ENCODE results near the gene GUCY2F. TPM values are rescaled to one million over a fixed set of nuclear protein-coding genes. Genes with fewer than 3 reads are reported as not detected.

GUCY2F gene
- total RNA-seq, 1 donor from 2014 or later = 0.07 TPM

GRCh38 chrX:109344101-109344500 lies 137.8 kb downstream of the GUCY2F start:
- Histone ChIP-seq H2AFZ (replicated peaks) (peak overlapping the region; percentile 82), H3K4me1 (no peaks in the 10 kb centered on the region), H3K27me3 (no peaks in the 10 kb centered on the region), H4K20me1 (ENCODE audit: low read depth) (no peaks in the 10 kb centered on the region), H3F3A (ENCODE audit: low read depth) (no peaks in the 10 kb centered on the region), H3K4me3 (no peak overlapping the region), H3K4me2 (no peak overlapping the region), H3K27ac (no peak overlapping the region), H3K9ac (no peak overlapping the region), H3K79me2 (ENCODE audit: low read depth) (no peaks in the 10 kb centered on the region), H3K36me3 (no peaks in the 10 kb centered on the region), H3K9me3 (ENCODE audit: low read depth) (no peaks in the 10 kb centered on the region)
- H3K4me1 Mint-ChIP-seq = peaks cover 5% of the 10 kb centered on the region
- no peaks in the 10 kb centered on the region for H3K9me3 Mint-ChIP-seq
- no peak for DNase-seq (ENCODE audit: low spot score)
- H3K27me3 Mint-ChIP-seq (ENCODE audit: insufficient read depth, low read depth) = peaks cover 13% of the 10 kb centered on the region
- no peak overlapping the region for H3K4me3 Mint-ChIP-seq
- no peak overlapping the region for H3K27ac Mint-ChIP-seq
- no peak for TF ChIP-seq EZH2 (IDR thresholded peaks at IDR 0.05)
- no peak for TF ChIP-seq CTCF (IDR thresholded peaks at IDR 0.05)
- no peak for TF ChIP-seq EZH2phosphoT487 (IDR thresholded peaks at IDR 0.05)
- no peaks in the 10 kb centered on the region for H3K36me3 Mint-ChIP-seq

DNA sequence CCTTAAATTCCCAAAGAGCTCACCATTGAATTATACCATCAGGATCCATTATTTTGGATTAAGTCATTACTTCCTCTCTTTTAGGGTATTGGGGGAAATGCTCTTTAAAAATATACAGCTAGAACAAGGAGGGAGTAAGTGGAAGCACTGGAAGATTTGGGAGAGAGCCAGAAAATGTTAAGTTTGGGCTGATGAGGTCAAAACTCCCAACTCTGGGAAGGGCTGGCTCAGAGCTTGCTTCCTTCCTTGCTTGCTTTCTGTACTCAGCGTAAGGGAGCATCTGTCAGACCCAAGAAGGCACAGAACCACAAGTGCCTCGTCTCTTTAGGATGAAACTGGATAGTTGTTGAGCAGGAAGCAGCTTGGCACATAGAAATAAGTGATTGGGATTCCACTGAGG lies 138.2 kb downstream of the GUCY2F start:
- H3K9me3 Mint-ChIP-seq = no peaks in the 10 kb centered on the region
- TF ChIP-seq EZH2 (IDR thresholded peaks at IDR 0.05) (no peak), CTCF (IDR thresholded peaks at IDR 0.05) (no peak), EZH2phosphoT487 (IDR thresholded peaks at IDR 0.05) (no peak)
- DNase-seq (ENCODE audit: low spot score) = no peak
- no peak overlapping the region for H3K27ac ChIP-seq
- H4K20me1 ChIP-seq (ENCODE audit: low read depth) = no peaks in the 10 kb centered on the region
- no peaks in the 10 kb centered on the region for H3K36me3 ChIP-seq
- H3K27me3 Mint-ChIP-seq (ENCODE audit: insufficient read depth, low read depth) = peaks cover 9% of the 10 kb centered on the region
- H3K4me1 ChIP-seq = no peaks in the 10 kb centered on the region
- no peak overlapping the region for H3K4me3 ChIP-seq
- peaks cover 5% of the 10 kb centered on the region for H3K4me1 Mint-ChIP-seq
- H3K27me3 ChIP-seq = no peaks in the 10 kb centered on the region
- no peaks in the 10 kb centered on the region for H3F3A ChIP-seq (ENCODE audit: low read depth)
- no peaks in the 10 kb centered on the region for H3K36me3 Mint-ChIP-seq
- peak overlapping the region; percentile 82 for H2AFZ ChIP-seq (replicated peaks)
- no peak overlapping the region for H3K9ac ChIP-seq
- no peaks in the 10 kb centered on the region for H3K9me3 ChIP-seq (ENCODE audit: low read depth)
- H3K27ac Mint-ChIP-seq = no peak overlapping the region
- no peaks in the 10 kb centered on the region for H3K79me2 ChIP-seq (ENCODE audit: low read depth)
- H3K4me3 Mint-ChIP-seq = no peak overlapping the region
- no peak overlapping the region for H3K4me2 ChIP-seq

GRCh38 chrX:109336141-109336540 lies 145.7 kb downstream of the GUCY2F start:
- no peak for DNase-seq (ENCODE audit: low spot score)
- Histone ChIP-seq H3K9me3 (ENCODE audit: low read depth) (peaks cover 10% of the 10 kb centered on the region), H3K27me3 (no peaks in the 10 kb centered on the region), H3K9ac (no peak overlapping the region), H3K4me3 (no peak overlapping the region), H2AFZ (replicated peaks) (no peak overlapping the region), H3K27ac (no peak overlapping the region), H3K4me1 (no peaks in the 10 kb centered on the region), H3K4me2 (no peak overlapping the region), H3F3A (ENCODE audit: low read depth) (no peaks in the 10 kb centered on the region), H3K79me2 (ENCODE audit: low read depth) (no peaks in the 10 kb centered on the region), H4K20me1 (ENCODE audit: low read depth) (no peaks in the 10 kb centered on the region), H3K36me3 (no peaks in the 10 kb centered on the region)
- peaks cover 3% of the 10 kb centered on the region for H3K27me3 Mint-ChIP-seq (ENCODE audit: insufficient read depth, low read depth)
- H3K27ac Mint-ChIP-seq = no peak overlapping the region
- H3K9me3 Mint-ChIP-seq = peaks cover 36% of the 10 kb centered on the region
- H3K4me3 Mint-ChIP-seq = no peak overlapping the region
- no peaks in the 10 kb centered on the region for H3K36me3 Mint-ChIP-seq
- TF ChIP-seq CTCF (IDR thresholded peaks at IDR 0.05) (no peak), EZH2 (IDR thresholded peaks at IDR 0.05) (no peak), EZH2phosphoT487 (IDR thresholded peaks at IDR 0.05) (no peak)
- no peaks in the 10 kb centered on the region for H3K4me1 Mint-ChIP-seq

All from neural progenitor cell (in vitro differentiated cells).